ENCODE data around the gene LY9.

Gene LY9

DNA sequence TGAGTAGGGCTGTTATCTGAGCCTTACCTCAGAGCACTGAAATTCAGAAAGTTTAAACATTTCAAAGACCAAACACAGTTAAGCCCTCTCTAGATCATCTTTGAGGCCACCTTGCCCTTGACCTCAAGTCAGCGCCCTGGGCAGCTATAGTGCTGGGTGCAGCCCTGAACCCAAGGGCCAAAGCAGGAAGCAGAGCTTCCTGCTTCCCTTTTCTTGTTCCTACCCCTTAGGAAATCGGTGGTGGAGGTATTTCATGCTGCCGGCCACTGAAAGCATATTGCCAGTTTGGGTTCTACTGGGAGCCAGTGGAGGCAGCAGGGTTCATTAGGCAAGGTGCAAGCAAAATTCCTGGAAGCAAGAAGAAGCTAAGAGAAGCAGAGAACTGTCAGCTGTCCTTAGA lies 40.6 kb downstream of the LY9 start:
- DNase-seq (ENCODE audit: low read depth in 2 of 2, low spot score in 1 of 2): no peak

DNA sequence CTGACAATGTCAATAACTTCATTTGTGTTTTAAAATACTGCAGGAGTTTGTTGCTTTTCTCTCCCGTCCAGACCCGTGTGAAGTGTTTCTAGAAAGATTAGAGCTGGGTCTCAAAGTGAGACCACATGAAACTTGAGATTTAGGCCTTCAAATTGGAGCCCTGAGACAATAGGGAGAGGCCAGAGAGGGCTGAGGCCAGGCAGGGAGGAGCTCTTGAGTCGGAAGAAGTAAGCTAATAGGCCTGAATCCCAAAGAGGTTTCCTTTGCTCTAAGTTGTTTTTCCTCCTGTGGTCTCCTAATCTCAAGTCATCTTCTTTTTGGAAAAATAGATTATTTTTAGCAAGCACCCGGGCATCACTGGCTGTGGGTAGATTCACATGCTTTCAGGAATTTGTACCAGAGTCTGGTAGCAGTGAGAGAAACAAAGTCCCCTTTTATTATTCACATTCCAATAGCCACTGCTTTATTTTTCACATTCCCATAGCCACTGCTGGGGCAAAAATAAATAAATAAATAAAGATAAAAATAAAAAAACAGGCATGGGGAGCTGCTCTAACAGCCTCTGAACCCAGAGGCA lies 41.1 kb downstream of the LY9 start:
- DNase-seq (ENCODE audit: low read depth in 2 of 2, low spot score in 1 of 2): no peak

DNA sequence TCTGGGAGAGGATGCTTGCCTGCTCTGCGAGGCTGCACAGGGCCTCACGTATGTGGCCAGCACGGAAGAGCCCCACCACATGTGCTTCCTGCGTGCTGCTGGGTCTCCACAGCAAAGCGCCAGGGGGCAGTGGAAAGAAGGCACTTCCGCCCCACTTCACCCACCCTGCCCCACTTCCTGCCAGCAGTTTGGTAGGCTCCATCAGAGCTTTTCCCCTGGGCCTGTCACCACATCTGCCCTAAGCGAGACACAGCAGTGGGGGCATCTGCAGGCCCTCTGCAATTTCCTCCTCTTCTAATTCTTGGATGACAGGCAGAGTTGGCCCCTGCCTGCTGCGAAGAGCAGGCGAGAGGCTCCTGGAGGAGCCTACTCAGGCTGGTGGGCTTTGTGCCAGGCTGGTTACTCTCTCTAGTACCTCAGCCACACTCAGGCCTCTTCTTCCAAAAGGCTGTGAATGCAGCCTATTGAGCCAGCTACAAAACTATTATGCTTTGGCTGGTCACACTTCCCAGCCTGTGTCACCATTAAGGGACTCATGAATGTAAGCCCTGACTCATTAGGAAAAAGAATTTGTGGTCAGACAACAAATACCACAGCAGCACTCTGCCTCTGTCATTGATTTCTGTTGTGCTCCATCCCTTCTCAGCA lies 41.7 kb downstream of the LY9 start:
- peak; percentile 47 to 71 for DNase-seq (ENCODE audit: low read depth in 2 of 2, low spot score in 1 of 2)

DNA sequence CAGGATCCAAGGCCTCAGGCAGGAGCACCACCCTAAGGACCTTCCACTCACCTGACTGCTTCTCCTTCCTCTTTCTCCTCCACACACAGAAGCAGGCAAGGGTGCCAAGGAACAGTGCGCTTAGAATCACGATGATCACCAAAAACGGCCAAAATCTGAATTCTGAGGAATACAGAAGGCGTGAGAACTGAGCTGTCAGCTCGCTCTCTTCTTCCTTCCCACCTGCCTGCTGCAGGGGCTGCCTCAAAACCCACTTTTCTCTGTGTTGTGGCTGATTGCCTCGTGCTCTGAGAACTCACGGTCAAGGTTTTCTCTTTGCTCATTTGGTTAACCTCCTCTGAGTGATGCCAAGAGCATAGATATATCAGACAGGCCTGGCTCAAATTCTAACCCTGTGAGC lies 42.9 kb downstream of the LY9 start:
- DNase-seq (ENCODE audit: low read depth in 2 of 2, low spot score in 1 of 2): no peak

DNA sequence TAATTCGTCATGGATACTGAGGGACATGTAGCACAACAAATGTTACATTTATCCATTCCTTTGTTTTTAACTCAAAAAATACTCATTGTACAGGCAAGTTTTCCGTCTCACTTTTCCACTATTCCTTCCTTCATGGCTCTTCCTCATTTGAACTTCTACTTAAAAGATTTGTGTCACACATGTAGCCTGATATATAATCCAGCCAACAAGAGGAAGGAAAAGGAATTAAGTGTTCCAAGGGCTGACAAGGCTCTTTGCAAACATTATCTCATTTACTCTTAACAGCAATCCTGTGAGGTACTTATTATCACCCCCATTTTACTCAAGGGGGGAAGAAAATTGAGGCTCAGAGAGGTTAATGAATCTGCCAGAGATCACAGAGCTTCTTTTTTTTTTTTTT lies 43.8 kb downstream of the LY9 start:
- no peak for DNase-seq (ENCODE audit: low read depth in 2 of 2, low spot score in 1 of 2)

DNA sequence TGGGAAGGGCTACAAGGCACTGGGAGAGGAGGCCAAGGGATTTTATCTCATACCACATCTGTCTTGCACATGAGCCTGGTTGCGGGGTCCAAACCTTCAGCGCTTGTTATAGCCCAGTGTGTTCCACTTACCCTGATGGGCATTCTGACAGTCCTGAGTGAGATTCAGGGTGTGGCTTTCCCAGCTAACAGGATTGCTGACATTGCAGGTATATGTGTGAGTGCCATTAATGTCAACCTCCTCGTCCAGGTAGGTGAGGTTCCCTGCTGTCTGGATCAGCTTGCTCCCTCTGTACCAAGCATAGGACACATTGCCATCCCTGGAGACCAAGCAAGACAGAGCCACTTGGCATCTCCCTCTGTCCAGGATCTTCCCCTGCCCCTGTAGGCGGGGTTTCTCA lies 45.1 kb downstream of the LY9 start:
- no peak for DNase-seq (ENCODE audit: low read depth in 2 of 2, low spot score in 1 of 2)

DNA sequence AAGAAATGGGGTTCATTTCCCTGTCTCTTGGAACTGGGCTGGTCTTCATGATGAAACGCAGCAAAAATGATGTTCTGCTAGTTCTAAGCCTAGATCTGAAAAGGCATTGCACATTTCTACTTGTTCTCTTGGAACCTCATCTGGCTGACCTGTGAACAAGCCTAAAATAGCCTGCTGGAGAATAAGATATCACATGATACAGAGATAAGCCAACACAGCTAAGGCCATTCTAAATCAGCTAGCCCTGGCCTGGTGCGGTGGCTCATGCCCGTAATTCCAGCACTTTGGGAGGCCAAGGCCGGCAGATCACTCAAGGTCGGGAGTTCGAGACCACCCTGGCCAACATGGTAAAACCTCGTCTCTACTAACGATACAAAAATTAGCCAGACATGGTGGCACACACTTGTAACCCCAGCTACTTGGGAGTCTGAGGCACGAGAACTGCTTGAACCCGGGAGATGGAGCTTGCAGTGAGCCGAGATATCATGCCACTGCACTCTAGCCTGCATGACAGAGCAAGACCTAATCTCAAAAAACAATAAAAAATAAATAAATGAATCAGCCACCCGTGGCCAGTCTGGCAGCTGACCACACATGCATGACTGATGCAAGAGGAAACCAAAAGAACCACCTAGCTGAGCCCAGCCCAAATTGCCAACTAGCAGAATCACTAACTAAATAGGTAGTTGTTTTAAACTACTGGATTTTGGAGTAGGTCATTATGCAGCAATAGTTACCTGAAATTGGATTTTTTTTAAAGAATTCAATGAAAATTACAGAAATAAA lies 48.7 kb downstream of the LY9 start:
- DNase-seq (ENCODE audit: low read depth in 2 of 2, low spot score in 1 of 2): no peak

DNA sequence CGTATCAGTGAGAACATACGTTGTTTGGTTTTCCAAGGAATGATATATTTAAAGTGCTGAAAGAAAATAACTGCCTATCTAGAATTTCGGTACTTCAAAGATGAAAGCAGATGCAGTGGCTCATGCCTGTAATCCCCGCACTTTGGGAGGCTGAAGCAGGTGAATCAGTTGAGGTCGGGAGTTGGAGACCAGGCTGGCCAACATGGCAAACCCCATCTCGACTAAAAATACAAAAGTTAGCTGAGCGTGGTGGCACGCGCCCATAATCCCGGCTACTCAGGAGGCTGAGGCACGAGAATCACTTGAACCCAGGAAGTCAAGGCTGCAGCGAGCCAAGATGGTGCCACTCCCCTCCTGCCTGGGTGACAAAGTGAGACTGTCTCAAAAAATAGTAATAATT lies 50.3 kb downstream of the LY9 start:
- no peak for DNase-seq (ENCODE audit: low read depth in 2 of 2, low spot score in 1 of 2)

DNA sequence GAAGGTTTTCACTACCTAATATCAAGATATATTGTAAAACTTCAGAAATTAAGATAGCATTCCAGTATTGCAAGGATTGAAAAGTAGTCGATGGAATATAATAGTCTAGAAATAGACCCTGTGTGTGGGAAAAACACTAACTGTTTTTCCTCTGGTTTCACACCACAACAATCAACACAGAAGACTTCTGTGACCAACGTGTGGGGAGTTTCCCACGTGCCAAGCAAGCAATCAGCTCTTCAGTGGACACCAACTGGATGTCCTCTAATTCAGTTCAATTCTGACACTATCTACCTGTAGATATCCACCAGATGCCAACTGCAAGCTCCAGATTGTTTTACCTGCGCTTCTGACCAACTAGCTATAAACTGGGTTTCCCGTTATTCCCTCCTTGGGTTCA lies 54.6 kb downstream of the LY9 start:
- DNase-seq (ENCODE audit: low read depth in 2 of 2, low spot score in 1 of 2): no peak

DNA sequence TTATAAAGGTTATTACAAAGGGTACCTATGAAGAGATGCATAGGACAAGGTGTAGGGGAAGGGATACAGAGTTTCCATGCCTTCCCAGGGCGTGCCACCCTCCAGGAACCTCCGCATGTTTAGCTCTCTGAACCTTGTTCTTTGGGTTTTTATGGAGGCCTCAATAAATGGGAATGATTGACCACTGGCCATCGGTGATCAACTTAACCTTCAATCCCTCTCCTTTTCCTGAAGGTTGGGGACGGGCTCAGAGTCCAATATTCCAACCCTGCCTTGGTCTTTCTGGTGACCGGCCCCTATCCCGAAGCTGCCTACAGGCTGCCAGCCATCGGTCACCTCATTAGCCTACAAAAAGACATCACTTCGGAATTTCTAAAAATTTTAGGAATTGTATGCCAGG lies 55.0 kb downstream of the LY9 start:
- no peak for DNase-seq (ENCODE audit: low read depth in 2 of 2, low spot score in 1 of 2)

DNA sequence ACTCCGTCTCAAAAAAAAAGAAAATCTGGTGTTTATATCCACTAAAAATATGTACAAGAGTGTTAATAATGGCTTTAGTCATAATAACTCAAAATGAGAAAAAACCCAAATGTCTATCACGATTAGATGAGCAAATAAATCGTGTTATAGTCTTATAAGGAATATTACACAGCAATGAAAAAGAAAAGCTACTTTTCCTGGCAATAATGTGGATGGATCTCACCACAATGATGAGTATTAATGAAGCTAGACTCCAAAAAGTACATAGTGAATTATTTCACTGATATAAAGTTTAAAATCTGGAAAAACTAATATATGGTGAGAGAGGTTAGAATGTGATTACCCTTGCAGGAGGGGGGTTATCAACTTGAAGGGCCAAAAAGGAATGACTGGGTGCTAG lies 57.0 kb downstream of the LY9 start:
- DNase-seq (ENCODE audit: low read depth in 2 of 2, low spot score in 1 of 2): no peak

DNA sequence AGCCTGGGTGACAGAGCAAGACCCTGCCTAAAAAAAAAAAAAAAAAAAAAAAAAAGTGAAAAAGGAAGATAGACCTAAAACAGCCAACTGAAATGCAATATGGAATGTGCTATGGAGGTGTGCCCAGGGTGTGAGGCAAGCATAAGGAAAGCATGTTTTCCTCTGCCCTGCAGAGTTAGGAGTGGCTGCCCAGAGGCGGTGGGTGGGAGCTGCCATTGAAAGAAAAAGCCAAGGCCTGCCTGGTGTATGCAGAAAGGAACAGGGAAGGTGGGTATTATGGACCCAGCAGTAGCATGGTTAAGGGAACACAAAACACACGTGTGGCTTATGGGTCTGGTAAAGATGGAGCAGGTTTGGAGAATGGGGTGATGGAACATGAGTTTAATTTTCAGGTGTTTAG lies 57.8 kb downstream of the LY9 start:
- no peak for DNase-seq (ENCODE audit: low read depth in 2 of 2, low spot score in 1 of 2)

DNA sequence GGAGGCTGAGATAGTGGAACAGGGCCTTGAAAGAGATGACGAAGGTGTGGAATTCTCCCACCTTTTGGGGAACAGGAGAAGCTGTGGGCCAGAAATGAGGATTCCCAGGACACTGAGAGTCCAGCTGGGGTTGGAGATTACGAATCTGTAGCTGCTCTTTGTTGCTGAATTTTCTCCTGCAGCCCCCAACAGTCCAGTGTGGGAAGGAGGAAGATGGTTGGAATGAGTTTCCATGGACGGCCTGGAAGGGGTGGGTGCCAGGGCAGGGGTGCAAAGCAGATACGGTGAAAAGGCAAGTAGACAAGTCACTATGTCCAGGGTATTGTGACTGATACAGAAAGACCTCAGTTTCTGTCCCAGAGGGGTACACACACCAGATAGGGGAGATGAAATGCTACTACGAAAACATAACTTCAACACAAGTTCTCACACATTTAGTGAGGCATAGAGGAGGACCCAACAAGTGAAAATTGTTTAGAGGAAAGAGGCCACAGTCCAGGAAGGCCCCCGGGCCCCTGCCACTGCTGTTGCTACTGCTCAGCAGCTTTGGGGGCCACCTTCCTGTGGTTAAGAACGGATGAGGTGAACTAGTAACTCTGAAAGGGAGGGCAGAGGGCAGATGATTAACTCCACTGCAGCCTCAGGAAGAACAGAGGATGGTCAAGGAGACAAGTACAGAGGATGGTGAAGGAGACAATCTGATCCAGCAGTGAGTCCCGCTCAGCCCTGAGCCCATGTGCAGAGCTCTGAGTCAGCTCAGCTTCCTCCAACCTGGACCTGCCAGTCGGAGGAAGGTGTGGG lies 59.4 kb downstream of the LY9 start:
- no peak for DNase-seq (ENCODE audit: low read depth in 2 of 2, low spot score in 1 of 2)

DNA sequence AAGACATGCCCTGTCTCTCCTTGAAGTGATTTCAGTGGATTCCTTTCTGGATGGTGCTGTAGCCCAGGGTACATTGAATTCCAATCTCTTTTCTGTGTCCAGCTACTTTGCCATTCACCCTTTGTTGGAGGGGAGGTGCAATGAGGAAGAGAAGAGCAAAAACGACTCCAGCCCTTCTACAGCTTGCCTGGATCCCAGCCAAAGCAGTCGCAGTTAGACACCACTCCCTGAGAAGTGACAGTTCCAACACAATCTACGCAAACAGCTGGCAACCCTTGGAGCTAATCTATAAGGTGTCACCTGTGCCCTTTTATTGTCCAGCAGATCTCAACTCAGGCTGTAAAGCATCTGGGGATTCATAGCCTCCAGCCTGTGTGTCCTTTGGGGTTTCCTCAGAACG lies 62.1 kb downstream of the LY9 start:
- DNase-seq (ENCODE audit: low read depth in 2 of 2, low spot score in 1 of 2): no peak

DNA sequence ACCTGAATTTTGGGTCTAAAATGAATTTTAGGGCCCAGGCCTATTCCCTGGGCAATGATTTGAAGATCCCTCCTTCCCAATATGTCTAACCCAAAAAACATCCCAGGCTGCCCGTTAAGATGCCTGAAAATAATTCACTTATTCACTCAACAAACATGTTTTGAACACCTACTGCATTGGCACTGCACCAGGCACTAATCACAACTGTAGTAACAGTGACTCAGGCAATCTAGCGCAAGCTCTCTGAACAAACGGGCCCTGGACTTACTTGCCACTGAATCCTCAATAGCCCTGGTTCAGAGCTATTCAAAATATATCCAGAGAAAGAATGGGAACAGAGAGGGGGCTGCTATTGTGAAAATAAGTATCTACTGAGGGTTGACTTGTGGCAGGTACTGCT lies 62.5 kb downstream of the LY9 start:
- DNase-seq (ENCODE audit: low read depth in 2 of 2, low spot score in 1 of 2): no peak

DNA sequence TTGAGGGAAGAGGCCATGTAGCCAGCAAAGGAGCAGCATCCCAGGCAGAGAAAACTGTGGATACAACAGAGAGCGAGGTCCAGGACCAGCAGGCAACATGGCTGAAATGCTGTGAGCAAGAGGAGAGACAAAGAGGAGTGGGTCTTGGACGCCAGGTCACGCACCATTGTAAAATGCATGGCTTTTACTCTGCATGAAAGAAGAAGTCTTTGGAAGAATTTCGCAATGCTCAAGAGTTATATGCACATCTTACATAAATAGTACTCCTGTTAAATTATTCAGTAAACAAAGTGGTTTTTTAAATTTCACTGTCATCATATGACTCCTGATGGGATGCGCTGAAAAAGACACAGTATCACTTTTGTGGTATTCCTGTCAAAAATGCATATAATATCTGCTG lies 63.2 kb downstream of the LY9 start:
- DNase-seq (ENCODE audit: low read depth in 2 of 2, low spot score in 1 of 2): no peak

DNA sequence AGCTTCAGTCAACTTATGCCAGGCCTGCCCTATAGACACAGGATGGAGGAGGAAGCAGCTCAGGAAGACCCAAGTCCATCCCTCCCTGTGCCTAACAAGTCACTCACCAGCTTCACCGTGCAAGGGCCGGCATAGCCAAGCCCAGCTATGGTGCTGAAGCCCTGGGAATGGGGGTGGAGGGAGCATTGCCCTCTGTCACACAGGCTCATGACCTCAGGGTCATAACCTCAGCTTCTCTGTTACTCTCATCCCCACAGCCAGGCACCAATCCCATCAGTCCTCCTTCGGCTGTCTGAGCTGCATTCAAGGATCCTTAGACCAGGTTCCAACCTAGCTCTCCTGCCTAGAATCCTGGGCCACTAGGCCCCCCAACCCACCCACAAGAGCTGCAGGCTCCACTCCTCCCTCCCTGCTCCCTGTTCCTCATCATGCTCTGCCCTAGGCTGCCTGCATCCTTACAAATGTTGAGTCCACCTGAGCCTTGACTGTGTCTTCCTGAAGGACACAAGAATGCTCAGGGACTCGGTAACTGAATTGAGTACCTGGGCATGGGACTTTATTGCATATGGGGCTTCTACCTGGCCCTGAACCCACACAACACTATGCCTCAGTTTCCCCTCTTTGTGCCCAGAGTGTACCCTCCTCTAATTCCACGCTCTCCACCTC lies 65.0 kb downstream of the LY9 start:
- no peak for DNase-seq (ENCODE audit: low read depth in 2 of 2, low spot score in 1 of 2)

DNA sequence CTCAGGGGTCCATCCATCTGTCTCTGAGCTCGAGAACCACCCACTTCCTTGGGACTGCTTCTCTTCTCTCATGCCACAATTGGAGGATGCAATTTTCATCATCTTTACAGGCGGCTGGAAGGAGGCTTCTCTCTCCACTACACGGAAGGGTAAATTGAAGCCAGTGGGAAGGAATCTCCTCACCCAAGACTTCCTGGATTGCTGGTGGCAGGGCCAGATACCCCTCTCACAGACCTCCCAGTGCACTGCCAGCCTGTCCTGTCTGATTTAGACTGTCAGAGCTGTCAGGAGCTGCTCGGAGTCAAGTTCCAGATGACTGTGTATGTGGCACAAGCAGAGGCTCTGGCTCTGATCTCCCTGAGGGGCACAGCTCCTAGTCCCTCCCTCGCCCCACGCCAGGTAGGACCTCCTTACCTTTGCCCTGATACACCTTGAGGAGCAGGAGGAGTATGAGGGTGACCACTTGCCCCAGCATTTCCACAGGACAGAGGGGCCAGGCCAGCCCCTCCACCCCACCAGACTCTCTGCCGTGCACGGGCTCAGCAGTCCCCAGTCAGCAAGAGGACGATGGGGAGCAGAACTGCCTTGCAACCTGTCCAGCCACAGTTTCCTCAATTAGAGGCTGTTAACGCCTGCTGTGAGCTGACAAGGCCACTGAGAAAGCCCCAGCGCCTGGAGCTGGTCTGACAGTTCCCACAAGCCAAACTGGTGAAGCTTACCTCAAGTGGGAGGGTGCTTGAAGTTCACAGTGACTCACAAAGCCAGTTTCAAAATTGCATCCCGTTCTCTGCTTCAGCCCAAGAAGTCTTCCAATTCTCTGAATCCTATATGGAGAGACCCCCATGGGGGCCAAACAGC lies 66.5 kb downstream of the LY9 start, which contains the start of gene CD244:
TSS of gene CD244 (minus strand) at position 685 of the 858 bp plus-strand sequence. CDS start at position 475, 210 bp downstream.
- DNase-seq (ENCODE audit: low read depth in 2 of 2, low spot score in 1 of 2): peak in 1 of 2 donors; percentile 58

DNA sequence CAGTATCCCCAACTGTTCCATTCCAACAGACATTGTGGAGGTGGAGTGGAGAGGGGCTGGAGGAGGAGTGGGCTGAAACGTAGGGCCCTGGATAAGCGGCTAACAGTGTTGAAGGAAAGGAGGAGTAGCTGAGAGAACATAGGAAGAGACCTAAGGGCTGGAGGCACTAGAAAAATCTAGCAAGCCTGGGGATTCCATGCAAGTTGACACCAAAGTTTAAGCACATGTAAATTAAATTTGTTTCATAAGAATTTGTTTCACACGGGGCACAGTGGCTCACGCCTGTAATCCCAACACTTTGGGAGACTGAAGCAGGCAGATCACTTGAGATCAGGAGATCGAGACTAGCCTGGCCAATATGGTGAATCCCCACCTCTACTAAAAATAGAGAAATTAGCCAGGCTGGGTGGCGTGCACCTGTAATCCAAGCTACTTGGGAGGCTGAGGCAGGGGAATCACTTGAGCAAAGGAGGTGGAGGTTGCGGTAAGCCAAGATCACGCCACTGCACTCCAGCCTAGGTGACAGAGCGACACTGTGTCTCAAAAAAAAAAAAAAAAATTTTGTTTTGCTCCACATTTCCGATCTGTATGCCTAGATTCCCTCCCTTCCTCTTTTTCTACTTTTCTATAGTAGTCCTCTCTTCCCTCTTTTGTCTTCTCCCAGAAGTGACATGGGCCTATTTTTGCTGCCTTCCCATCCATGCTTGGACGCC lies 67.2 kb downstream of the LY9 start:
- DNase-seq (ENCODE audit: low read depth in 2 of 2, low spot score in 1 of 2): no peak

DNA sequence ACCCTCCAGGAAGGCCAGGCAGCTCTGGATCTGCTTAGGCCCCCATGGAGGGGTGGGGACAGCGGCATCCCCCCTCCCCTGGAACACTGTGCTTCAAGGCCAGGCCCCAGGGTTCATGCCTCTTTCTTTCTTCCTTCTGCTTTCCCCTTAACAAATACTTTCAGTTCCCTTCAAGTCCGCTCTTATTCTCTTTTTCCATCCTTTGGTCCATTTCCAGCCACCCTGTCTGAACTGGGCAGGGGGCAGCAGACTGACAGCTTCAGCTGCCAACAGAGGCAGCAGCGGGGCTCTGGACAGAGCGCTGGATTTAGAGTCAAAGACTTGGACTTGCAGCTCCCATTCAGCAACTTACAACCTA lies 67.8 kb downstream of the LY9 start:
- DNase-seq (ENCODE audit: low read depth in 2 of 2, low spot score in 1 of 2): no peak
